Trophoblast cell (in vitro differentiated cells and primary cell): Measurements from ENCODE around the gene EVI5.

Experiments used
- DNase-seq, 2 donors: peaks; one replicate each; pipeline ENCODE4 v3.0.0-alpha.2; 2016
- H2AFZ ChIP-seq: 2 replicates; pipeline ENCODE4 v1.6.1; 2013; ENCODE audit warnings: low read length, moderate library complexity, mild to moderate bottlenecking; ENCODE audit not compliant: insufficient read depth, poor library complexity
- H2AK5ac ChIP-seq: 2 replicates; pipeline ENCODE4 v1.6.1; 2013; ENCODE audit warnings: mild to moderate bottlenecking, low read length
- H2BK120ac ChIP-seq: 2 replicates; pipeline ENCODE4 v1.6.1; 2013; ENCODE audit warnings: low read length, mild to moderate bottlenecking, moderate library complexity; ENCODE audit not compliant: insufficient read depth, poor library complexity
- H2BK12ac ChIP-seq: 2 replicates; pipeline ENCODE4 v1.6.1; 2013; ENCODE audit warnings: mild to moderate bottlenecking, low read length, moderate library complexity
- H2BK5ac ChIP-seq: 2 replicates; pipeline ENCODE4 v1.6.1; 2013; ENCODE audit warnings: low read length, low read depth, moderate library complexity, mild to moderate bottlenecking; ENCODE audit not compliant: poor library complexity
- H3K14ac ChIP-seq: 2 replicates; pipeline ENCODE4 v1.6.1; 2013; ENCODE audit warnings: mild to moderate bottlenecking, low read length
- H3K18ac ChIP-seq: 2 replicates; pipeline ENCODE4 v1.6.1; 2013; ENCODE audit warnings: mild to moderate bottlenecking, low read length
- H3K23ac ChIP-seq: 2 replicates; pipeline ENCODE4 v1.6.1; 2013; ENCODE audit warnings: low read length
- H3K27ac ChIP-seq: 2 replicates; pipeline ENCODE4 v1.5.1; 2013; ENCODE audit warnings: low read depth, mild to moderate bottlenecking, inconsistent platforms, low read length, moderate library complexity
- H3K27me3 ChIP-seq: 2 replicates; pipeline ENCODE4 v1.6.1; 2013; ENCODE audit warnings: inconsistent platforms, mild to moderate bottlenecking, low read length, moderate library complexity; ENCODE audit not compliant: insufficient read depth
- H3K36me3 ChIP-seq, 2 experiments: 1 replicate in 1 of 2; 2 replicates in 1 of 2; pipeline ENCODE4 v1.6.1; 2013; ENCODE audit warnings: low read length in 2 of 2, mild to moderate bottlenecking in 2 of 2, moderate library complexity in 1 of 2; ENCODE audit not compliant: insufficient read depth in 2 of 2, control insufficient read depth in 1 of 2
- H3K4ac ChIP-seq: 2 replicates; pipeline ENCODE4 v1.6.1; 2013; ENCODE audit warnings: low read depth, mild to moderate bottlenecking, low read length, moderate library complexity
- H3K4me1 ChIP-seq, 2 experiments: 1 replicate in 1 of 2; 2 replicates in 1 of 2; pipeline ENCODE4 v1.6.1; 2013; ENCODE audit warnings: low read length in 2 of 2, mild to moderate bottlenecking in 2 of 2, moderate library complexity in 1 of 2; ENCODE audit not compliant: insufficient read depth in 2 of 2, control insufficient read depth in 1 of 2
- H3K4me2 ChIP-seq: 2 replicates; pipeline ENCODE4 v1.6.1; 2013; ENCODE audit warnings: inconsistent platforms, mild to moderate bottlenecking, low read length, moderate library complexity
- H3K4me3 ChIP-seq: 2 replicates; pipeline ENCODE4 v1.5.1; 2013; ENCODE audit warnings: mild to moderate bottlenecking, low read depth, low read length, inconsistent platforms
- H3K79me1 ChIP-seq: one replicate; pipeline ENCODE4 v1.6.1; 2013; ENCODE audit warnings: low read length
- H3K79me2 ChIP-seq: 2 replicates; pipeline ENCODE4 v1.6.1; 2013; ENCODE audit warnings: low read length, mild to moderate bottlenecking; ENCODE audit not compliant: control insufficient read depth, insufficient read depth, poor library complexity
- H3K9ac ChIP-seq: 2 replicates; pipeline ENCODE4 v1.6.1; 2013; ENCODE audit warnings: mild to moderate bottlenecking, low read length
- H3K9me3 ChIP-seq: 2 replicates; pipeline ENCODE4 v1.6.1; 2013; ENCODE audit warnings: low read depth, mild to moderate bottlenecking, control low read depth, inconsistent platforms, low read length; ENCODE audit not compliant: insufficient read depth
- H4K12ac ChIP-seq: 2 replicates; pipeline ENCODE4 v1.6.1; 2013; ENCODE audit warnings: low read depth, mild to moderate bottlenecking, low read length, moderate library complexity
- H4K8ac ChIP-seq: 2 replicates; pipeline ENCODE4 v1.6.1; 2013; ENCODE audit warnings: low read depth, mild to moderate bottlenecking, low read length, moderate library complexity
- H4K91ac ChIP-seq: one replicate; pipeline ENCODE4 v1.6.1; 2013; ENCODE audit warnings: low read depth, mild to moderate bottlenecking, low read length, moderate library complexity
- WGBS: extraction: QIAGEN DNeasy Blood & Tissue Kit; methylation state at CpG from one replicate; pipeline ENCODE4 v1.1.7; 2013; ENCODE audit warnings: missing lambda C conversion rate; ENCODE audit not compliant: insufficient read length, insufficient coverage; ENCODE audit errors: extremely low coverage; 5-methylcytosine and 5-hydroxymethylcytosine counted together

The EVI5 gene

GRCh38 chr1:92764116-92764515 is 20.8 kb downstream of the EVI5 start:
- H3K18ac ChIP-seq = no peak overlapping the region
- WGBS = no CpG with 5 or more reads among the region's 3 CpGs

GRCh38 chr1:92762355-92762754 is 22.6 kb downstream of the EVI5 start:
- Histone ChIP-seq H4K8ac (no peak overlapping the region), H3K27me3 (no peaks in the 10 kb centered on the region)
- no CpG with 5 or more reads among the region's 1 CpG for WGBS

More at GRCh38 chr1:92764116-92764515, 20.8 kb downstream of the EVI5 start:
- Histone ChIP-seq H2BK5ac (no peak overlapping the region), H2BK12ac (no peak overlapping the region), H3K27ac (no peak overlapping the region), H3K4me3 (no peak overlapping the region), H3K36me3 (no peaks in the 10 kb centered on the region), H3K27me3 (no peaks in the 10 kb centered on the region), H3K9me3 (no peaks in the 10 kb centered on the region), H4K91ac (no peak overlapping the region), H4K8ac (no peak overlapping the region), H3K4me2 (no peak overlapping the region), H3K9ac (no peak overlapping the region), H2BK120ac (no peak overlapping the region), H3K14ac (no peak overlapping the region), H2AK5ac (no peak overlapping the region), H4K12ac (no peak overlapping the region), H3K79me1 (no peaks in the 10 kb centered on the region), H3K4me1 (no peaks in the 10 kb centered on the region), H3K23ac (no peak overlapping the region), H3K4ac (no peak overlapping the region), H2AFZ (no peak overlapping the region), H3K79me2 (no peaks in the 10 kb centered on the region)
- peak; percentile 42 to 88 for DNase-seq

GRCh38 chr1:92759361-92759760 is 25.5 kb downstream of the EVI5 start:
- Histone ChIP-seq H3K4ac (no peak overlapping the region), H3K9me3 (peaks cover 2% of the 10 kb centered on the region), H3K23ac (no peak overlapping the region), H3K18ac (no peak overlapping the region), H4K8ac (no peak overlapping the region), H4K12ac (no peak overlapping the region), H4K91ac (no peak overlapping the region), H3K27ac (no peak overlapping the region), H3K79me2 (no peaks in the 10 kb centered on the region), H3K9ac (no peak overlapping the region), H2BK12ac (no peak overlapping the region), H3K27me3 (no peaks in the 10 kb centered on the region), H2BK120ac (no peak overlapping the region), H2BK5ac (no peak overlapping the region), H3K4me2 (no peak overlapping the region), H3K4me3 (no peak overlapping the region), H2AK5ac (no peak overlapping the region), H2AFZ (no peak overlapping the region), H3K14ac (no peak overlapping the region), H3K79me1 (no peaks in the 10 kb centered on the region), H3K4me1 (no peaks in the 10 kb centered on the region), H3K36me3 (peaks cover 2 to 4% of the 10 kb centered on the region in 2 experiments)
- WGBS = no CpG with 5 or more reads among the region's 1 CpG
- DNase-seq = no peak

More at GRCh38 chr1:92762355-92762754, 22.6 kb downstream of the EVI5 start:
- Histone ChIP-seq H3K4me3 (no peak overlapping the region), H3K27ac (no peak overlapping the region), H4K91ac (no peak overlapping the region), H3K4me2 (no peak overlapping the region), H3K23ac (no peak overlapping the region), H4K12ac (no peak overlapping the region), H3K79me2 (no peaks in the 10 kb centered on the region), H2BK5ac (no peak overlapping the region), H3K36me3 (no peaks in the 10 kb centered on the region), H2AFZ (no peak overlapping the region), H3K9me3 (no peaks in the 10 kb centered on the region), H2BK120ac (no peak overlapping the region), H3K4ac (no peak overlapping the region), H3K14ac (no peak overlapping the region), H2AK5ac (no peak overlapping the region), H2BK12ac (no peak overlapping the region), H3K79me1 (no peaks in the 10 kb centered on the region), H3K4me1 (no peaks in the 10 kb centered on the region), H3K9ac (no peak overlapping the region), H3K18ac (no peak overlapping the region)
- DNase-seq = no peak

- Histone ChIP-seq H3K18ac (no peak overlapping the region), H2BK5ac (no peak overlapping the region), H3K79me2 (no peaks in the 10 kb centered on the region), H4K12ac (no peak overlapping the region), H3K14ac (no peak overlapping the region), H3K9me3 (peaks cover 2% of the 10 kb centered on the region), H3K27me3 (no peaks in the 10 kb centered on the region), H2AK5ac (no peak overlapping the region), H3K4me2 (no peak overlapping the region), H3K4me1 (peaks cover 2% of the 10 kb centered on the region in 2 experiments), H3K9ac (no peak overlapping the region), H3K79me1 (no peaks in the 10 kb centered on the region), H3K23ac (no peak overlapping the region), H3K4me3 (no peak overlapping the region), H2BK120ac (no peak overlapping the region), H2BK12ac (no peak overlapping the region), H4K8ac (no peak overlapping the region), H4K91ac (no peak overlapping the region), H3K36me3 (peaks cover 2 to 5% of the 10 kb centered on the region in 2 experiments), H2AFZ (no peak overlapping the region), H3K4ac (no peak overlapping the region), H3K27ac (no peak overlapping the region)
- peak; percentile 14 to 28 for DNase-seq
- no CpG with 5 or more reads among the region's 4 CpGs for WGBS
Measured at GRCh38 chr1:92756537-92756936, 28.4 kb downstream of the EVI5 start.
